Fibroblast of villous mesenchyme (primary cell): ENCODE data around the gene XIRP2. TPM values are rescaled to one million over a fixed set of nuclear protein-coding genes. Genes with fewer than 3 reads are reported as not detected.
"Not testable (repeated sequence)": the region's sequence is repeated elsewhere in the genome, so short reads cannot be mapped to it uniquely, and the experiment has no call there.

ENCODE experiments used
- DNase-seq: peaks from one replicate; pipeline ENCODE4 v3.0.0-alpha.2; 2010; ENCODE audit warnings: low read depth
- H3K4me3 ChIP-seq: 2 replicates; pipeline ENCODE4 v1.5.1; 2011; ENCODE audit warnings: low read depth, mild to moderate bottlenecking, low read length
- total RNA-seq: library from RNA; depleted of rRNA; stranded (reverse); fragments of >200 nt; gene quantifications from 2 replicates; pipeline ENCODE4 v1.2.3, GENCODE V29; 2012
- TF ChIP-seq, protein P1 (sequence below): IDR thresholded peaks from 2 replicates; pipeline ENCODE4 v1.5.1; 2012; ENCODE audit warnings: low read depth, mild to moderate bottlenecking, low read length; ENCODE audit not compliant: insufficient read depth

Gene XIRP2
- total RNA-seq, 1 donor = under 0.01 TPM

DNA sequence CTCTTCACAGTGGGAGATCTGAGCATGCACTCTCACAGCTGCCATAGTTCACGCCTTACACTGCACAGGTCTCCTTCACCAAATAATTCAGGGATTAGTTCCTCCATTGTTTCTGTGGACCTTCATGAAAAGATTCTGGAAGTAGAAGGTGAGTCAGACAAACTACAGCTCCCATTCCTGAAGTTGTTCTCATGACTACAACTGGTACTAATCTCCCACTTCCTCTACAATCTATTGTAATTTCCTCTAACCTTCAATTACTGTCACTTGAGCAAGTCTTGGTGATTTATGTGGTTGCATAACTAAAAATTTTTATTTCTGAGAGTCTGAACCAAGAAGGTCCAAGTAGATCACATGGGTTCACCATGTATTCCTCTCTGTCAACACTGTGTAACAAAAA lies 128.7 kb downstream of the XIRP2 start:
- no peak overlapping the region for H3K4me3 ChIP-seq
- no peak for DNase-seq
- TF ChIP-seq, protein P1, sequence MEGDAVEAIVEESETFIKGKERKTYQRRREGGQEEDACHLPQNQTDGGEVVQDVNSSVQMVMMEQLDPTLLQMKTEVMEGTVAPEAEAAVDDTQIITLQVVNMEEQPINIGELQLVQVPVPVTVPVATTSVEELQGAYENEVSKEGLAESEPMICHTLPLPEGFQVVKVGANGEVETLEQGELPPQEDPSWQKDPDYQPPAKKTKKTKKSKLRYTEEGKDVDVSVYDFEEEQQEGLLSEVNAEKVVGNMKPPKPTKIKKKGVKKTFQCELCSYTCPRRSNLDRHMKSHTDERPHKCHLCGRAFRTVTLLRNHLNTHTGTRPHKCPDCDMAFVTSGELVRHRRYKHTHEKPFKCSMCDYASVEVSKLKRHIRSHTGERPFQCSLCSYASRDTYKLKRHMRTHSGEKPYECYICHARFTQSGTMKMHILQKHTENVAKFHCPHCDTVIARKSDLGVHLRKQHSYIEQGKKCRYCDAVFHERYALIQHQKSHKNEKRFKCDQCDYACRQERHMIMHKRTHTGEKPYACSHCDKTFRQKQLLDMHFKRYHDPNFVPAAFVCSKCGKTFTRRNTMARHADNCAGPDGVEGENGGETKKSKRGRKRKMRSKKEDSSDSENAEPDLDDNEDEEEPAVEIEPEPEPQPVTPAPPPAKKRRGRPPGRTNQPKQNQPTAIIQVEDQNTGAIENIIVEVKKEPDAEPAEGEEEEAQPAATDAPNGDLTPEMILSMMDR = no peak

- TF ChIP-seq, protein P1 = no peak
- H3K4me3 ChIP-seq = no peak overlapping the region
- no peak for DNase-seq
Measured at GRCh38 chr2:167018590-167018989, 130.3 kb downstream of the XIRP2 start.

GRCh38 chr2:167028503-167028902 lies 140.2 kb downstream of the XIRP2 start:
- no peak overlapping the region for H3K4me3 ChIP-seq
- DNase-seq = no peak
- TF ChIP-seq, protein P1 = no peak

DNA sequence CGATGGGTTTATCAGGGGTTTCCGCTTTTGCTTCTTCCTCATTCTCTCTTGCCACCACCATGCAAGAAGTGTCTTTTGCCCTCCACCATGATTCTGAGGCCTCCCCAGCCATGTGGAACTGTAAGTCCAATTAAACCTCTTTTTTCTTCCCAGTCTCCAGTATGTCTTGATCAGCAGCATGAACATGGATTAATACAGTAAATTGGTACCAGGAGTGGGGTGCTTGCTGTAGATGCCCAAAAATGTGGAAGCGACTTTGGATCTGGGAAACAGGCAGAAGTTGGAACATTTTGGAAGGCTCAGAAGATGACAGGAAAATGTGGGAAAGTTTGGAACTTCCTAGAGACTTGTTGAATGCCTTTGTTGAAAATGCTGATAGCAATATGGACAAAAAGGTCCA lies 146.7 kb downstream of the XIRP2 start:
- not testable (repeated sequence) for DNase-seq, H3K4me3 ChIP-seq

DNA sequence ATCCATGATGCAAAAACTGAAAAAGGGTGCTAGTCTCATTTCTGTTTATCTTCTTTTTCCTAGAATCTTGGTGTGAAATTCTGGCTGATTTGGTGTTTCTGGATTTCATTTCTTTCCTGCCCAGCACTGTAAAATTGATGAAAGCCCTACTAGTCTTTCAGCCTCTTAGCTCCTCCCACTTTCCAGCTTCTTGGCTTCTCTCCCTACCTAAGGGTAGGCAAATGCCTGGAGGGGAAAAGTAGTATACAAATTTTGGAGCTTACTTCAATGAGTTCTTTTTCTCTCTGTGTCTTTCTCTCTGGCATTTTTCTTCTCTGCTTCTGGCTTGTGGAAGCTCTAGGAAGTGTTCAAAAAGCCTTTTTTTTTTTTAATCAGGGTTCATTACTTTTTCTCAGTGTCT lies 160.5 kb downstream of the XIRP2 start:
- H3K4me3 ChIP-seq = no peak overlapping the region
- DNase-seq = no peak
- TF ChIP-seq, protein P1 = no peak

GRCh38 chr2:167049659-167050058 lies 161.4 kb downstream of the XIRP2 start:
- TF ChIP-seq, protein P1 = no peak

DNA sequence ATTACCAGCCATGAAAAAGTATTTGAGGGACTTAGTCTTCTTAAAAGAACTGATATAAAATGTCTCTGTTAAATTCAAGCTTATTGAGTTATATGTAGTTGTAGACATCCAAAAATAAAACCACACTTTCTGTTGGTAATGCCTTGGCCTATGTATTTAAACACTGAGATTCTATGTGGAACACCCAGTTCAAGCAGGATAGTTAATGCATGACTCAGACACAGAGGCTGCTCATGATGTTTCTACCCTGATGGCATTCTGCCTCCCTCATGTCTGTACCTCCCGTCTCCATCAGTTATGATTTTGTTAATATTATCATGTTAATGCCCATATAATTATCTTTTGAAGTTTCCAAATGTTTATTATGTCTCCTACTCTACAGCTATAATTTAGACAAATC lies 164.5 kb downstream of the XIRP2 start:
- H3K4me3 ChIP-seq = no peak overlapping the region
- TF ChIP-seq, protein P1 = no peak
- DNase-seq = peak; percentile 4

More at GRCh38 chr2:167049659-167050058, 161.4 kb downstream of the XIRP2 start:
- DNase-seq = no peak
- H3K4me3 ChIP-seq = no peak overlapping the region

DNA sequence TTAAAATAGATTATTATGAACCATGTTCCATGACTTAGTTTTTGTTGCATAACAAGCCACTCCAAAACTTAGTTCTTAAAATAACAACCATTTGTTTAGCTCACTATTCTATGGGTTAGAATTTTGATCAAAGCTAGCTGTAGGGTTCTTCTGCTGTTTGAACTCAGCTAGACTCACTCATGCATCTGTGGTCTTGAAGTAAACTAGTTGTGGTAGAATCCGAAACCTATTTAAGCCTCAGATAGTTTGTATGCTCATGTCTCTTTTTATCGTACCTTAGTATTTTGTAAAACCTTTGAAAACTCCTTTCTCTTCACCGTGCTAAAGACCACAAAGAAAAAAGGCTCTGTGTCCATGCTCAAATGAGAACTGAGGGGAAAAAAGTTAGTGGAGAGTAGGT lies 166.6 kb downstream of the XIRP2 start:
- TF ChIP-seq, protein P1 = no peak
- no peak overlapping the region for H3K4me3 ChIP-seq
- DNase-seq = no peak
